Stimulated activated CD4-positive, alpha-beta T cell treated with anti-CD3 and anti-CD28 coated beads, Interleukin-12 subunit alpha, Interleukin-12 subunit beta, amount 100 ng/mL, for 4 hours (primary cell): Measurements from ENCODE around the gene LBX2.
"Not testable (repeated sequence)": the region's sequence is repeated elsewhere in the genome, so short reads cannot be mapped to it uniquely, and the experiment has no call there.

Experiments used
- DNase-seq: peaks from one replicate; pipeline ENCODE4 v3.0.0-alpha.2; 2020

Gene LBX2

DNA sequence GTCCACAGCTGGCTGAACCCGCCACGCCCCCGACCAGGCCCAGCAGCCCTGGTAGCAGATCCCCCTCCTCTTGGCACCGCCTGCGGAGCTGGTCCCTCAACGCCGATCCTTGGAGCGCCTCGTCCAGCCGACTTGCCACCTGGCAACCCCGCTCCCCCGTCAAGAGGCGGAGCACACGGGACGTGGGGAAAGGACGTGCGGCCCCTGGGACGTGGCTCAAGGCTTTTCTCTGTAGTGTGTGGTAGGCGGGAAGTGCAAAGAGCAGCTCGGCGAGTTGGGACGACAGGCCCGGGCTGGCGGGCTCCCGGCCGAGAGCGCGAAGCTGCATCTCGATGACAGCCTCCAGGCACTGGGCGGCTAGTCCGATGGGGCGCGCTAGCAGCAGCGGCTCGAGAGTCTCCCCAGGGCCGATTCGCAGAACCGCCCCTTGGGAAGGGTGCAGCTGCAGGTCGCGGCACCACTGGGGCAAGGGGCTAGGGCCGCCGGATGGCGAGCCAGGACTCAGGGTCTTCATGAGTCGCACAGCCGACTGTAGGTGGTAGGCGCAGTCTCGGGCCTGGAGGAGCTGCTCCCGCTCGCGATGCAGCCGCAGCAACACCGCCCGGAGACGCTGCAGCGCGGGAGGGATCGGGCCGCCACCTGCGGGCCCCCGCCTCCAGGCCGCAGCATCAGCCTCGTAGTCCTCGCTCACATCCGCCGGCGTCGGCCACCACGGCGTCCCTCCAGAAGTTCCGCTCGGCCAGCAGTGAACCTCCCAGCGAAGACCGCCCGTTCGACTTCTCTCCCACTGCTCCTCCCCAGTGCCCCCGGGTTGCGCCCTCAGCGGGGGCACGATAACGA is 17.2 kb downstream of the LBX2 start:
- peak; percentile 49 for DNase-seq

DNA sequence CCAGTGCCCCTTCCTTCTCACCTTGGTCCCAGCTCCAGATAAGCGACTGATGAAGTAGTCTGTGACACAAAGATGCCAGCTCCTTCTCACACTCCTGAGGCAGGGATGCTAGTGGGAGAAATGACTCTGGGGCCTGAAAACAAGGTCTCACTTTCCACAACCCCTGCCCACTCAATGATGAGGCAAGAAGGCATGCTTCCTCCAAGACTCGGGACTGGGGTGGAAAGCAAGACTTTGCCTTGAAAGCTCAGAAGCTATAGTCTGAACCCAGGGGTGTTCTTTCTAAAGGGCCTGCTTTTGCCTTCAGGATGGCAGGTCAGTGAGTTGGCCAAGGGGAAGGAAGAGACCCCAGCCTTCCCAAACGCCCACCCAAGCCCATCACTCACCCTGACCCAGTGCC is 18.0 kb downstream of the LBX2 start:
- no peak for DNase-seq

DNA sequence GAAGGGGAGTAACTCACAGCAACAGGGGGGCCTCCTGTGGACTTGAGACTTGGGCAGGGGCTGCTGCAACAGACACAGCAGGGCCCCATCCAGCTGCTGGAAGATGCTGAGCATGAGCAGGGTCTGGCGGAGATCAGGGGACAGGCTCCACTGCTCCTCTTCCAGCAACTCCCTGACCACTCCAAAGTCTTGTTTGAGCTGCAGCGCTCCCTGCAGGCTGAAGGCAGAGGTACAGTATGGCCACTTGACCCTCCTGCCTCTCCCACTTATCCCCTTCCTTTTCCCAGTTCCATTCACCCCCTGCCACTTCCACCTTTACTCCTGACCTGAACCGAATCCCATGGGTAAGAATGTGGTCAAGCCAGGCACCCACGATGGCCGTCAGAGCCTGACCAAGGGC is 24.5 kb downstream of the LBX2 start:
- DNase-seq = no peak

DNA sequence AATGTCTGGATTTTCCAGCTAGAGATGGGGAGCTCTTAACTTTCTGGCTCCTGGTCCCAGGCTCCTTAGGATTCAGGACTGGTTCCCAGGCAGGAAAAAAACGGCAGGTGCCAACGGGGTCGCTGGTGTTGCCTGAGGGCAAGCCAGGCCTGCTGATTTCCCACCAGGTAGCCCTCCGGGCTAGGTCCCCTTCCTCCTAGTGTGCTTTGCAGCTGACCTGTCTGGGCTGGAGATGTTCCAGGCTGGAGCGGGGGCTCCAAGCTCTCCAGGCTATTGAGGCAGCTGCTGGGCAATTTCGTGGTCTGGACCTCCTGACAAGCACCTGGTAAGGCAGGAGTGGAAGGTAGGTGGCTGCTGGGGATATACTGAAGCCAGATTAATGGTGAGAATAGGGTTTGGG is 24.9 kb downstream of the LBX2 start:
- no peak for DNase-seq

DNA sequence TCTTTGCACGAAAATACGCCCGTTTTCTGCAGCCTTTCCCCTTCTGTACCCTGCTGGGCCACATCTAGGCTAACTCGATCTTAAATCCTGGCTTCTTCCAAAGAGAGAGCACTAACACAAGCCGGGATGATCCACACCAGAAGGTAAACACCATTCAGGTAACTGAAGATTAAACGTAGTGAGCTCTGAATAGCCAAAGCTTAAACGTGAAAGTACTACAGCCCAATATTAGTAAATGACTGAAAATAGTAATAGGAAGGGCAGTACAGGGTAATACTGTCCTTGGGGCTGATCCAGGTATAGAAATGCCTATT is 26.5 kb downstream of the LBX2 start:
- no peak for DNase-seq

DNA sequence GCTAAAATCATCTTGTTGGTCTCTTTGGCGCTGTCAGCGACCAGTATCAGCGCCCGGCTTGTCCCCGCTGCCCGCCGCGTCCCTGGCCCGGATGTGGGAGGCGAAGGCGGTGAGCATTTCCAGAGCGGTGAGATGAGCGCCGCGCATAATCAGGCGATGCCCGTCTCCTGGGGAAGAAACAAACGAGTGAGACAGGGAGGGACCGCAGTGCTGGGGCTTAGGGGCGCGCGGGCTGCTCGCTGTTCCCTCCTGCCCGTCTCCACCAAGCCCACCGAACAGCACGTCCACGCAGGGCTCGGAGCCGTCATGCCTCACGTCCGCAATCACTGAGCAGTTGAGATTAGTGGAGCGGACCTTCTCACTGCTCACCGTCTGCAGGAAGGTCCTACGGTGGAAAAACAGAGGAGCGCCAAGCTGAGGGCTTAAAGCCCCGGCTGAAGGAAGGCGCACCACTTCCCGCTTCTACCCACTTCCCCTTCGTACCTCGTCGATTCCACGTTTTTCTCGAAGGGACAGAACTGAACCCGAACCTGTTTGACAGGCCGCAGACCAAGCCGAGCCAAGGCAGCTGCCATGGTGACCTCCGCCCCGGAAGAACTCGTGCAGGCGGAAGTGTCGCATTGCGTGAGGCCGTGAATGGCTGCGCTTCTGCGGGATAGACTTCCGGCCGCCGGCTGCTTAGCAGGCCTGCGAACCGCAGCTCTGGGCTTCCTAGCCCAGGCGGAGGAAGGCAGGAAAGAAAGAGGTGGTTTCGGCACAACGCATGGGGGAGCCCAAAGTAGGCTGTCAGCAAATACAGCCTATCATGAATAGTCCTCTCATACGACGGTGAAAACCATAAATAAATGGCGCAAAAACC is 27.1 kb downstream of the LBX2 start, which contains the start of gene MRPL53:
MRPL53 (minus strand) TSS at position 595 of the 859 bp plus-strand sequence; CDS start at position 575, 20 bp downstream.
- DNase-seq = peak; percentile 98

DNA sequence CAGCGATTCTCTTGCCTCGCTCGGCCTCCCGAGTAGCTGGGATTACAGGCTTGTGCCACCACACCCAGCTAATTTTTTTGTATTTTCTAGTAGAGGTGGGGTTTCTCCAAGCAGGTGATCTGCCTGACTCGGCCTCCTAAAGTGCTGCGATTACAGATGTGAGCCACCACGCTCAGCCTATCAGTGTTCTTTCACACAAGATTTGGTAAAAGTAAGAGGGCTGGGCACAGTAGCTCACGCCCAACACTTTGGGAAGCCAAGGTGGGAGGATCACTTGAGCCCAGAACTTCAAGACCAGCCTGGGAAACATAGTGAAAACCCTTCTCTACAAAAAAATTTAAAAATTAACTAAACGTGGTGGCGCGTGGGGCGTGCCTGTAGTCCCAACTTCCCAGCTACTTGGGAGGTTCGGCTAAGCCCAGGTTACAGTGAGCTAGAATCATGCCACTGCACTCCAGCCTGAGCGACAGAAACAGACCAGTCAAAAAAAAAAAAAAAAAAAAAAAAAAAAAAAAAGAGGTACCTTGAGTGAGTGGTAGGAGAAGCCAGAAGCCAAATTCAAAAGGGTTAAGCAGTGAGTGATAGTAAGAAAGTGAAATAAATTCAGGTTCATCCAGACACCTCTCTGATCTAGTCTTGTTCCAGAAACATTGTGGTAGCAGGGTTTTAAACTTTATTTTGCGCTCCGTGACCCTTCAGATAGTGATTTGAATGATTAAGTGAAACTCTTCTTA is 27.9 kb downstream of the LBX2 start:
- DNase-seq = no peak

DNA sequence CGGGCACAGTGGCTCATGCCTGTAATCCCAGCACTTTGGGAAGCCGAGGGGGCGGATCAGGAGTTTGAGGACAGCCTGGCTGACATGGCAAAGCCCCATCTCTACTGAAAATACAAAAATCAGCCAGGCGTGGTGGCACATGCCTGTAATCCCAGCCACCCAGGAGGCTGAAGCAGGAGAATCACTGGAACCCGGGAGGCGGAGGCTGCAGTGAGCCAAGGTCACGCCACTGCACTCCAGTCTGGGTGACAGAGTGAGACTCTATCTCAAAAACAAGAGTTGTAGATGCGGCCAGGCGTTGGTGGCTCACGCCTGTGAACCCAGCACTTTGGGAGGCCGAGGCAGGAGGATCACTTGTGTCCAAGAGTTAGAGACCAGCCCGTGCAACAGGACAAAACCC is 28.7 kb downstream of the LBX2 start:
- DNase-seq = not testable (repeated sequence)

DNA sequence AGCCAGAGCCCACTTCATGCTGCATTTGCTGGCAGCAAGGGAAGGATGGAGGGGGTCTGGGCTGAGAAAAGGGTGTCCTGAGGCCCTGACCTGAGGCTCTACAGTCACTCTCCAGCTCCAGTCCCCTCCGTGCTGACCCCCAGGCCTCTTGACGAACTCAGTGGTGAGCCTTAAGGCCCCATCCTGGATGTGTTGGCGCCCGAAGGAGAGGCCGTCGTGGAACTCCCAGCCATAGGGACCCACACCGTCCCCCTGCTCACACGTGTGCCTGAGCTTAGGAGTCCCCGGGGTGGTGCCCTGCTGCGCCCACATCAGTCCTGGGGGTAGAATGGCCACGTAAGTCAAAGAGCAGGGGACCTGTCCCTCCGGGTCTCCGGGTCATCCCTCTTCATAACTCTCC is 35.0 kb downstream of the LBX2 start:
- no peak for DNase-seq

DNA sequence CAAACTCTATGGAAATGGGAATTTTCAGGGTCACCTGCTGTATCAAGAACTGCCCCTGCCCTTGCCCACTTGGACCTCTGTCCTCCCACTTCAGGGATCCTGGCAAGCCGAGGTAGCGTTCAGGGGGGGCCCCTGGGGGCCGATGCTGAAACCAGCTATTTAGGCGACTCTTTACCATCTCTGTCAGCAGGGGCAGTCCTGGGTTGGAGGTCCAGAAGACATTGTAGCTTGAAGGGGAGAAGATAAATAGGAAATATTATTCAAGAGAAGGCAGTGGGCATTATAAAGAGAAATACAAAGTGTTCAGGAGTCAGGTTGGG is 36.7 kb downstream of the LBX2 start:
- no peak for DNase-seq

DNA sequence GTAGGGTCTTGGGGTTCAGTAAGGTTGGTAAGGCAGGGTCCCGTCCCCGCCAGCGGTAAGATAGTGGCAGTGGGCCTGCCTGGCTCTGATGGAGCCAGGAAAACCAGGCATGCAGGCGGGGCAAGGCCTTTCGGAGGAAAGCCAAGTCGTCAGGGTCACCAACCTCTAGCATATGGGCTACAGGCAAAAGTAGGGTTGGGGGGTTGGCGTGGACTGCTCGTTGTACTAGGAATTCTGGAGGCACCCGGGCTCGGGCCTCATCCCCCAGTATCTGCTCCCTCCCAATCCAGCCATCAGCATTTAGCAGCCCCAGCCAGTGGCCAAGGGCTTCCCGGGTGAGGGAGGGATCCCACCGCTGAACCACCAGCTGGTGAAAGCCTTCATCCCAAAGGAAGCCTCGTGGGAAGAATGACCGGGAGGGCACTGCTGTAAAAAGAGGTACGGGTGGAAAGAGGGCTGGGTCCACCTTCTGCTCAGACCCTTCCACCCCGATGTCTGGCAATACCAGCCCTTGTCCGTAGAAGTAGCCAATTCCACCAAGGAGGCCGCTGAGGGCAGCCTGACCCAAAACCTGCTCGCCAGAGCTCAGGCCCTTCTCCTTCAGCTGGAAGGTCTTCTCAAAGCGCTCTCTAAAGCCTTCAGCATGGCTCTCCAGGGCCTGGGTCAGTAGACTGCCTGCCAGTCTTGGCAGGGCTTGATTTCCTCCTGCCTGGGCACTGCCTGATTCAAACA is 37.2 kb downstream of the LBX2 start:
- DNase-seq = no peak

DNA sequence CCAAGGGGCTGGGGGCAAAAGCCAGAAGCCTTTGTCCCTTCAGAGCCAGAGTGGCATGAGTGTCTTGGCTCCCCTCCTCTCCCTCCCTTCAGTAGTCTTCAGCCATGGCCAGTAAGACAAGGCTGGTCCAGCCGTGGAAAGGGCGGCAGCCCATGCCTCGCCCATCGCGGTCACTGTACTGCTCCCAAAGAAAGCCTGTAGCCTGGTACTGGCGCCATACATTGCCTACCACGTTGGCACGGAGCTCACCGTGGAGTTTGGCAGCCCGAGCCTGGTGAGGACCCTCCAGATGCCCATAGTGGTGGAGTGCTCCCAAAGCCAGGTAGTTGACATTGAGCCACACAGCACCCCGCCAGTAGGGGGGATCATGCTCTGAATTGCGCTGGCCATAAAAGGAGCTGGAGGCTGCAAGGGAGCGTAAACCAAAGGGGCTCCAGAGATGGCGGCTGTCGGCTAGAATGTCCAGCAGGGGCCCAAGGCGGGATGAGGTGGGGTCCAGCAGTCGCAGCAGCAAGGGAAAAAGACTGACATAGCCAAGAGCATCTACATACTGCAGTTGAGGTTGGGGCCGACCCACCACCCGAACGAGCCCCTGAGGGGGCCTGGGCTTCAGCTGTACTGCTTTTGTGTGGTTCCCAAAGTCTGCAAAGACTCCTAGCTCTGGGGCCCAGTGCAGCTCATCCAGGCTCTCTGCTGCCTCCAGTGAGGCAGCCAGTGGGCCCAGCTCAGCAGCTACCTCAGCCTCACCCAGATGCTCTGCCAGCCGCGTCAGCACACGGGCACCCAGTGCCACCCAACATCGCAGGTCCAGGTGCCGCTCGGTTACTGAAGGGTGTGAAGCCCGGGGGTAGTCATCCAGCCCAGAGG is 38.0 kb downstream of the LBX2 start:
- no peak for DNase-seq

DNA sequence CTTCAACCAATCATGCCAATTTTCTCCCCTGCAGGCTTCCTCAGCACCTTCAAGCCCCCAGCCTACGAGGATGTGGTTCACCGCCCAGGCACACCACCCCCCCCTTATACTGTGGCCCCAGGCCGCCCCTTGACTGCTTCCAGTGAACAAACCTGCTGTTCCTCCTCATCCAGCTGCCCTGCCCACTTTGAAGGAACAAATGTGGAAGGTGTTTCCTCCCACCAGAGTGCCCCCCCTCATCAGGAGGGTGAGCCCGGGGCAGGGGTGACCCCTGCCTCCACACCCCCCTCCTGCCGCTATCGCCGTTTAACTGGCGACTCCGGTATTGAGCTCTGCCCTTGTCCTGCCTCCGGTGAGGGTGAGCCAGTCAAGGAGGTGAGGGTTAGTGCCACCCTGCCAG is 39.2 kb downstream of the LBX2 start:
- DNase-seq = not testable (repeated sequence)

DNA sequence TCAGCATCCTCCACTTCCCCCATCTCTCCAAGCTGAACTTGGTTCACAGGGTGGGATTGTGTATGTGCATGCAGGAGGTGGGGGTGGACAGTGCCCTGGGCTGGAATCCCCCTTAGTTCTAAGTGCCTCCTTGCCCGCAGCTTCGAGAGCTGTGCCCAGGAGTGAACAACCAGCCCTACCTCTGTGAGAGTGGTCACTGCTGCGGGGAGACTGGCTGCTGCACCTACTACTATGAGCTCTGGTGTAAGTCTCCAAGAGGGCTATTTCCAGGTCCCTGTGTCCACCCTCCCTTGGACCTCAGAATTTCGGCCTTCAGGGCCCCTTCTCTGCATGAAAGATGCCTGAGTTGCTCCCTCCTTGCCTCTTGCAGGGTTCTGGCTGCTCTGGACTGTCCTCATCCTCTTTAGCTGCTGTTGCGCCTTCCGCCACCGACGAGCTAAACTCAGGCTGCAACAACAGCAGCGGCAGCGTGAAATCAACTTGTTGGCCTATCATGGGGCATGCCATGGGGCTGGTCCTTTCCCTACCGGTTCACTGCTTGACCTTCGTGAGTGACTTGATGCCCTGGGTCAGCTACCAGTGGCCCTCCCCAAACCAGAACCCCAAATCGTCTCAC is 39.8 kb downstream of the LBX2 start:
- DNase-seq = not testable (repeated sequence)

DNA sequence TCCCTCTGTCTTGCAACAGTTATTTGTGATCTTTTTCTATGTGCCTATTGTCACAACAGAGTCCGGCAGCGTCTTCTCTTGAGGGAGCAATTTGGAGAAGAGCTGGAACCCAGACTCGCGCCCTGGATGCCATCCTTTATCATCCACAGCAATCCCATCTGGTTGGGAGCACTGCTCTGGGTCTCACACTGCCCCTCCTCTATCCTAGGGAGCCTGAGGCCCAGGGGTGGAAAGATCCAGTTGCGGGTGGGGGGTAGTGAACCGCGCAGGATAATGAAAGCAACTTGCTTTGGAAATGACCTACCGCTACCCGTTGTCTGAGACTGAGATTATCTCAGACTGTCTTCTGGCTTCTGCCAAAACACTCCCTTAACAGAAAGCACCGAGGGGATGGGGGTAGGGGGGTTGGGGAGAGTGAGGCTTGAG is 40.5 kb downstream of the LBX2 start:
- DNase-seq = no peak

DNA sequence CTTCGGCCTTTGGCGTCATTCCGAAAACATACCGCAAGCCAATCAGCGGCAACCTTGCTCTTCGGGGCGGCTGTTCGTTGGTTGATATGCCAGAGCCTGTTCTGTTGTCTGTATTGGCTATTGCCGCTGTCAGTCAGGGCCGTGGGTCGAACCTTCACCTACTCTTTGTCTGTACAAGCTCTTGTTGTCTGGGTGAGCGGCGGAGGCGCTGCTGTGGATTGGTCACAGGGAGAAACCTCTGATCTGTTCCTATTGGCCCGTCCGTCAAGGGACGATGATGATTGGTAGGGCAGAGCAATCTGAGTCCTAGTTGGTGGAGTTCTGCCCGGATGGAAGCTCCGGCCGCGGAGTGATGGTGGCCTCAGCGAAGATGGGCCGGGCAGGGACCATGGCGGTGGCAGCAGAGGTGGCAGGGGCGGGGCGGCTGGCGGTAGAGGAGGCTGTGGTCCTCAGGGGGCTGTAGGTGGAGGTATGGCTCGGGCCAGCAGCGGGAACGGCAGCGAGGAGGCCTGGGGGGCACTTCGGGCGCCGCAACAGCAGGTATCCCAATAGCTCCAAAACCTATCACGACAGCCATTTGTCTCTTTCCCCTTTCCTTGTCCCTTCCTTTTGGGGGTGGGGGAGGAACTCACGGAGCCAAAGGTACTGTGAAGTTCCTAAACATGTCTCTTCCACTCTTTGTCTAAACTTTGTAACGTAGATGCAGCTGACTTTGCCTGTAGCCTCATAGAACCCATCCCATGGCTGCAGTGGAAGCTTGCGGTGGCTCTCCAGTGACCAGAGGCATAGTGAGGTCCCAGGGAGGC is 41.1 kb downstream of the LBX2 start, which contains the start of gene WBP1:
WBP1 (plus strand) TSS at position 307 of the 806 bp plus-strand sequence; CDS start at position 472, 165 bp downstream.
- DNase-seq = peak; percentile 96

DNA sequence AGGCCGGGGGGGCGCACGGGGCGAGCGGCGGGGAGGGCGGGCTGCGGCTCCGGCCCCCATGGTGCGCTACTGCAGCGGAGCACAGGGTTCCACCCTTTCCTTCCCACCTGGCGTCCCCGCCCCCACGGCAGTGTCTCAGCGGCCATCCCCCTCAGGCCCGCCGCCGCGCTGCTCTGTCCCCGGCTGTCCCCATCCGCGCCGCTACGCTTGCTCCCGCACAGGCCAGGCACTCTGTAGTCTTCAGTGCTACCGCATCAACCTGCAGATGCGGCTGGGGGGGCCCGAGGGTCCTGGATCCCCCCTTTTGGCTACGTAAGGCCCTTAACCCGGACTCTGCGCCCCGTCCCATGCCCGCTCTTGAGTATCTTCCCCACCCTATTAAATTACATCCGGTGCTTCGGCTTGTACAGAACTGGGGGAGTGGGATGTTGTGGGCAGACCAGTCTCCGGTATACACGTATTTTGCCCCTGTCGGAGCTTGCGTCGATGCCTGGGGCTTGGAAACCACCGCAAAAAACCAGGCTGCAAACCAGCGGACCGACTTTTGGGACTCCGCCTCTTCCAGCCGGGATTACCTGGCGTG is 41.8 kb downstream of the LBX2 start:
- DNase-seq = peak; percentile 79

DNA sequence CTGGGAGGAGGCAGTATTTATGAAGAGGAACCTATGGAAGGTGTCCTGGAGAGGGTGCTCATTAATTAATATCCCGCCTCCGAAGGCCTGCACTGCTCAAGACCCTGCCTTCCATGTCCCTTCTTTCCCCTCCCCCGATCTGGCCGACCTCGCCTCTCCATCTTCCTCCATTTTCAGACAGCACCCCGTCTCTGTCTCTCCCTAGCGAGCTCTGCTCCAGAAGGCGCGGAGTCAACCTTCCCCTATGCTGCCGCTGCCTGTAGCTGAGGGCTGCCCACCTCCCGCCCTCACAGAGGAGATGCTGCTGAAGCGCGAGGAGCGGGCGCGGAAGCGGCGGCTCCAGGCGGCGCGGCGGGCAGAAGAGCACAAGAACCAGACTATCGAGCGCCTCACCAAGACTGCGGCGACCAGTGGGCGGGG is 42.3 kb downstream of the LBX2 start:
- no peak for DNase-seq

DNA sequence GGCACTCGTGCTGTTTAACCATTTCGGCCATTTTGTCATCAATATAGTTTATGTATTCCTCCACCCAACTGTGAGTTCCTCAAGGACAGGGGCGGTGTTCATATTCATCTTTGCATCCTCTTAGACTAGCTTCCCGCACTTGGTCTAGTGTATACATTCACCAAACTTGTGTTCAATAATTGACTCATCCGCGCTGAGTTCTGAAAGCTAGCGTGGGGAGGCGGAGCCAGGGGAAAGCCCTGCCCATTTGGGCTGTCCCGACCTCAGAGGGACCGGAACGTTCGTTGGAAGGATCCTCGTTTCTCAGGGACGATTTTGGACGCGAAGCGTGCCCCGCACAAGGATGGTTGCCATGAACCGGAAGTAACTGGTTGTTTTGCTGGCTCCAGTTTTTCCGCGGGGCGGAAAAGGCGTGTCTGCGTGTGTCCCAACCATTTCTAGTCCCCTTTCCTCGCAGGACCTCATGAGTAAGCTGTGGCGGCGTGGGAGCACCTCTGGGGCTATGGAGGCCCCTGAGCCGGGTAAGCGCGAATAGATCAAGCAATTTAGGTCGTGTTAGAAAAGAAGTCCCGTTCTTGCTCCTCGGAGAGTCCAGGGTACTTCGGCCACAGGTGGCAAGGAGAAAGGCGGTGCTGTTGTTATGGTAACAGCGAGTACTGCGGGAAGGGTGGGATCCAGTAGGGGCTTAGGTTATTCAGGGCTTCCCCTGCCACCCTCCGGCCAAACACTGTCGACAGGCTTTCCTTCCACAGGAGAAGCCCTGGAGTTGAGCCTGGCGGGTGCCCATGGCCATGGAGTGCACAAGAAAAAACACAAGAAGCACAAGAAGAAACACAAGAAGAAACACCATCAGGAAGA is 44.5 kb downstream of the LBX2 start, which contains the start of gene INO80B:
INO80B (plus strand) TSS at position 434 of the 858 bp plus-strand sequence; CDS start at position 464, 30 bp downstream.
- peak; percentile 94 for DNase-seq
